HG03095 (cell line): Measurements from ENCODE around the gene KLHL13.
"Not testable (repeated sequence)": the region's sequence is repeated elsewhere in the genome, so short reads cannot be mapped to it uniquely, and the experiment has no call there.

Source experiments
- ATAC-seq: cut with Tn5 transposase; IDR thresholded peaks from one replicate; pipeline ENCODE4 v1.9.1; 2021; ENCODE audit warnings: moderate library complexity; ENCODE audit not compliant: unreplicated experiment

The KLHL13 gene, protein sequence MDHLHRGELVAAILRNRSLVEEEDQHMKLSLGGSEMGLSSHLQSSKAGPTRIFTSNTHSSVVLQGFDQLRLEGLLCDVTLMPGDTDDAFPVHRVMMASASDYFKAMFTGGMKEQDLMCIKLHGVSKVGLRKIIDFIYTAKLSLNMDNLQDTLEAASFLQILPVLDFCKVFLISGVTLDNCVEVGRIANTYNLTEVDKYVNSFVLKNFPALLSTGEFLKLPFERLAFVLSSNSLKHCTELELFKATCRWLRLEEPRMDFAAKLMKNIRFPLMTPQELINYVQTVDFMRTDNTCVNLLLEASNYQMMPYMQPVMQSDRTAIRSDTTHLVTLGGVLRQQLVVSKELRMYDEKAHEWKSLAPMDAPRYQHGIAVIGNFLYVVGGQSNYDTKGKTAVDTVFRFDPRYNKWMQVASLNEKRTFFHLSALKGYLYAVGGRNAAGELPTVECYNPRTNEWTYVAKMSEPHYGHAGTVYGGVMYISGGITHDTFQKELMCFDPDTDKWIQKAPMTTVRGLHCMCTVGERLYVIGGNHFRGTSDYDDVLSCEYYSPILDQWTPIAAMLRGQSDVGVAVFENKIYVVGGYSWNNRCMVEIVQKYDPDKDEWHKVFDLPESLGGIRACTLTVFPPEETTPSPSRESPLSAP

GRCh38 chrX:118116713-118117550 lies at the start of gene KLHL13:
Gene KLHL13, minus strand, starts transcription at chrX:118116810. Its CDS starts 88,337 bp downstream, at chrX:118028473.
- ATAC-seq = no peak

GRCh38 chrX:118164138-118164537 lies 47.5 kb upstream of the KLHL13 start:
- no peak for ATAC-seq

DNA sequence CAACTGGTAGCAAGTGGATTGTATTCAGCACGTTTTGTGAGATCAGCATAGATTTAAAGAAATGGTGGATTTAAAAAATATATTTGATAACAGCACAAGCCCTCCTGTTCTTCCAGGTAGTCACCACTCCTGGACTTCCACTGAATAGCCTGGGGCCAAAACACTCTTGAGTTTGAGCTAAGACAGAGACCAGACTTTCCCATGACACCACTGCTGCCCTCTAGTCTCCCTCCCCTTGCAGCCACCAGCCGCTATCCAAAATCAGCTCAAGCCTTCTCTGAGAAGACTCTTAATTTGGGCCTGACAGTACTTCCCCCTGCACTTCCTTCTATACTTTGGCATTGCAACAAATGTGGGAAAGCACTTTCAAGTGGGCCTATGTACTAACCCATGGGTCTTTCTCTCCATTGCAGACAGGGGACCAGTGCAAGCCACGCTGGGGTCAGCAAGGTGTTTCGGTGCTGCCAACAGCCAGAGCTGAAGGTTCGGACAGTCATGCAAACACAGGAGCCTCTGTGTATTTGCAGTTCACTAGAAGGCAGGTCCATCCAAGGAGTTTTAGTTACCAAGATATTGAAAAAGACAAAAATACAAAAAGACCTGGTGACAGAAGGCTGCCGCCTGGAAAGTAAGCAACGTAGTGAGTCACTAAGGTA lies 40.5 kb upstream of the KLHL13 start:
- no peak for ATAC-seq

DNA sequence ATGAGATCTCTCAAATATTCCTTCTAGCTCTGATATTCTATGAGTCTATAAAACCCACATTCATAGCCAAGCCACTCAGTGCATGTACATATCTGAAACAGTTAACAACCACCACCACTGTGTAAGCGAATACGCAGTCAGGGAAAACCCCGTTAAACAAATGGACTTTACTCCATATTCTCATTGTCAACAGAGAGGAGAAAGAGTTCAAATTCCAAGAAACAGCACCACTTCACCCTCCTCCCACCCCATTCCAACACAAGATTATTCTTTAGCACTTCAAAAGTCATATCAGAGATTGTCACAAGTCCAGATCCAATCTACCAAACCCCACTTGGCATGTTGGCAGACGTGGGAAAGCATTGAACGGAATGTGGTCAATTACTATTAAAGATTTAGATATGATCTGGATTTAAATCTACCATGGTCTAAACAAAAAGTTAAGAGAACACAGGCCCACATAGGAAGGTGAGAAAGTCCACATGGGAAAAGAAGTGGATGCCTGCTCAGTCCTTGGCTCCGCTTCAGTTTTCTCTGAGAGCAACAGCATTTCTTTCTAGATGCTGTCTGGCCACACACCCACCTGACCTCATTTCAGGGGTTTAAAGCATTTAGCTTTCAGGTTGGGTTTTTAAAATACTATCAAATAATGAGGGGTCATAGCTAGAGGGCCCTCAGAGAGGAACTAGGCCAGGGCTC lies 39.8 kb upstream of the KLHL13 start:
- no peak for ATAC-seq

- no peak for ATAC-seq
Measured at GRCh38 chrX:118153270-118153669, 36.7 kb upstream of the KLHL13 start.

- no peak for ATAC-seq
Measured at GRCh38 chrX:118152721-118153120, 36.1 kb upstream of the KLHL13 start.

DNA sequence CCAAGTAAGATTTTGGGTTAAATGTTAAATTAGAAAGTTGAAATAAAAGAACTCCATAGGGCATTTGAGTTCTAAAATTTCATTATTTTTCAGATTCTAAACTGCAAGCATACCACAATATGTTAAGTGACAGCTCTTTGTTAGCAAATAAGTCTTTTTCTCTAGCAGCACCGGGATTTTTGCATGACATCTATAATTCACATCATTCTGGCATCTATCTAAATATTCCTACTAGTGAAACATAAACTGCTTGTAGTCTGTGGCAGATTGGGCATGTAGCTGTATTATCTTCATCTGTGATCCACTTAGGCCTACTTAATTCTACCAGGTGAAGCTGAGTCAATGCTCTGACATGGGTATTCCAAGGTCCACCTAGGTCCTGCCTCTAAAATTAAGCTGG lies 32.1 kb upstream of the KLHL13 start:
- ATAC-seq = no peak

DNA sequence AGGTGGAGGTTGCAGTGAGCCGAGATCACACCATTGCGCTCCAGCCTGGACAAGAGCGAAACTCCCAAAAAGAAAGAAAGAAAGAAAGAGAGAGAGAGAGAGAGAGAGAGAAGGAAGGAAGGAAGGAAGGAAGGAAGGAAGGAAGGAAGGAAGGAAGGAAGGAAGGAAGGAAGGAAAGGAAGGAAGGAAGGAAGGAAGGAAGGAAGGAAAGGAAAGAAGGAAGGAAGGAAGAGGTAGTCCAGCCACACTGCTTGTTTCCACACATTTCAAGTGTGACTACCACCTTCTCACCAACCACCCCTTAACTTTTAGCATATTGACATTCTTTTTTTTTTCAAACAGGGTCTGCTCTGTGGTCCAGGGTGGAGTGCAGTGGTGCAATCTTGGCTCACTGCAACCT lies 31.2 kb upstream of the KLHL13 start:
- ATAC-seq = not testable (repeated sequence)

- no peak for ATAC-seq
Measured at GRCh38 chrX:118143578-118143977, 27.0 kb upstream of the KLHL13 start.

DNA sequence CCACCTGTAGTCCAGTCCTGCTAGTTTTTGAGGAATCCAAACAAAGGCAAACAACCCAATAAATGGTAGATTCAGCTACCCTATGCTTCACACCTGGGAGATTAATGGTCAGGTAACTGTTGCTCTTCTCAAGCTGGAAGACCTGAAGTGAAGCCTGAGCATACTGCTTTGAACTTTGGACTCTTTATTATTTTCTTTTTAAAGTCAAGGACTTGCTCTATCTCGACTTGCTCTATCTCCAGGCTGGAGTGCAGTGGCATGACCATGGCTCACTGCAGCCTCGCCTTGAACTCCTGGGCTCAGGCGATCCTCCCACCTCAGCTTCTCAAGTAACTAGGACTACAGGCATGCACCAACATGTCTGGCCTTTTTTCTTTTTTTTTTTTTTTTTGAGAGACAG lies 14.7 kb upstream of the KLHL13 start:
- ATAC-seq = no peak

DNA sequence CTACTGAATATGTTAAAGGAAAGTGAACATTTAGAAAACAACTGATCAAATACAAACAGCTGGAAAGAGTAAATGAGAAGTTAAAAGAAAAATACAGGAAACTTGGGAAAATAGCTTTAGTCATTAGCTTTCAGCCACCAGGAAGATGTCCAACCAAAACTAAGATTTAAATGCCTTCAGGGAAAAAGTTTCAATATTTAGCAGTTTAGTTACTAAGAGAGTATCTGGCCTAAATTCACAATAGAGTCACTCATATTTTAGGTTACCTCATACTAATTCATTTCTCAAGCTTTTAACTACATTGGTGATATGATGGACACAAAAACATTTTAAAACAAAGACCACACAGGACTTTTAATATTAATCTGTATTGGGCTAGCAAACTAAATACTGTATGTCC lies 13.1 kb upstream of the KLHL13 start:
- no peak for ATAC-seq

DNA sequence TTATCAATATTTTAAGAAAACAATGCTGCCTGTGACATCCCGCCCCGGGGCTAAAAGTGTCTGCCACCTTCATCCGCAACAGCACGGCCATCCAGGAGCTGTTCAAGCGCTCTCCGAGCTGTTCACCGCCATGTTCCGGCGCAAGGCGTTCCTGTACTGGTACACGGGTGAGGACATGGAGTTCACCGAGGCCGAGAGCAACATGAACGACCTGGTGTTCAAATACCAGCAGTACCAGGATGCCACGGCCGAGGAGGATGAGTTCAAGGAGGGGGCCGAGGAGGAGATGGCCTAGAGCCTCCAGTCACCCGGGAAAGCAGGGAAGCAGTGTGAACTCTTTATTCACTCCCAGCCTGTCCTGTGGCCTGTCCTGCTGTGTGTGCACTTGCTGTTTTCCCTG lies 12.1 kb upstream of the KLHL13 start:
- no peak for ATAC-seq

GRCh38 chrX:118126286-118126685 lies 9.7 kb upstream of the KLHL13 start:
- ATAC-seq = no peak

- ATAC-seq = not testable (repeated sequence)
Measured at GRCh38 chrX:118124243-118124642, 7.6 kb upstream of the KLHL13 start.

DNA sequence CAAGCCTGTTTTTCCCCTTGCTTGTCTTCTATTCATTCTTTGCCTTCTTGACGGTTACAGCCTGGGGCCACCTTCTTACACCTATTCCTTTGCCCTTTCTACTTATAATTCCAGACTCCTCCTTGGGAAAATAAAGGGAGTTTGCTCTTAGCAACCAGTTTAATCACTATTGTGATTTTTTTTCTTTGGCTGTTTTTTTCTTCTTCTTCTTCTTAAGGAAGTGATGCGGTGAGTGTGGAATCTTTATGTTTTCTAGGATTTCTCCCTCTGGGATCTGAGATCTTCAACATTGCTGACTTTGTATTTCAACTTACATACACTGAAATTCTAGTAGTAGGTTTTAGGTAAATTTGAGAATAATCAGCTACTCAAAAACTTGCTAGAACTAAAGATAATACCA lies 1.1 kb upstream of the KLHL13 start:
- no peak for ATAC-seq

DNA sequence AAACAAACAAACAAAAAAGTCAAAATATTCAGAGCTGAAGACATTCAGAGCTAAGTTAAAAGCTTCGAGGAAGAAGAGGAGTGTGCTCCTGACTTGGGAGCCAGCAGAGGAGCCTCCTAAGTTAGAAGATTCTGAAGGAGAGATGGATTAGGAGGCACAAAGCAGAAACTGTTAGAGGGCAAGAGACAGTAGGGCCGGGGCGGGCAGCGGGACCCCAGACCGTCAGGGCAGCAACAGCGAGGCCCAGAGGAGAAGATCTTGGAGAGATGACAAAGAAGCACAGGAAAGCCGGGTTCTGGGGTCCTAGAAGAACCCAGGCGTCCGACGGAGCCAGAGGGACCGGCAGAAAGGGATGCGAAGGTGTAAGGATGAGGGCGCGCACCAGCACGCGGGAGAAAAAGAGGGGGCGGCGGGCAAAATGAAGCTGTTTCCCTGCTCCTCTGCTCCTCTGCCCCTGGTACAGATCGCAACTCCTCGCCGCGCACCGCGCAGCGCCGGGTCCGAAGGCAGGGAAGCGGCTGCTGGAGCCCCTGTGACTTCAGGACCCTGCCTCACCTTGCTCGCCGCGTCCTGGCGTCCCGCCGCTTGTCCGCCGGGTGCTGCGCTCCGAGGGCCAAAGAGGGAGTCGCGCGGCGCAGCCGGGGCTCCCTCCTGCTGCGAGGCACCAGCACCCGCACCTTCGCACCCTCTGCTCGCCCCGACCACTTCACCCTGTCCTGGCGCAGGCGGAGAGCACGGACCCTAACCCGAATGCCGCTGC lies 477 bp downstream of the KLHL13 start:
- ATAC-seq = no peak

DNA sequence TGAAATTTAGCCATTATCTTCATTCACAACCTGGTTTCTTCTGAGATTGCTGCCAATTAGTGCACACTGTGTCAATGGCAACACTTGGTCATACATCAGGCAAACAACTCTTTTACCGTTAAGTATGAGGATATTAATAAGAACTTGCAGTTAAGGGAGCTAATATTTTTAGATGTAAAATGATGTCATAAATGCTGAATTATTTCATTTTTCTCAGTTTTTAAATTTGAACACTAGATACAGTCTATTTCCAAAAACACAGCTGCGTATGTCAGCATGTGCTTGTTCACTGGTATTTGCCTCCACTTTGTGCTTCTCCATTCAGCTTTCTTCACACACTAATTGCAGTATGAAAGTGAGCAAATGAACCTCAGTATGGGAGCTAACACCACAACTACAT lies 1.6 kb downstream of the KLHL13 start:
- no peak for ATAC-seq

GRCh38 chrX:118109065-118109464 lies 7.5 kb downstream of the KLHL13 start:
- ATAC-seq = no peak

DNA sequence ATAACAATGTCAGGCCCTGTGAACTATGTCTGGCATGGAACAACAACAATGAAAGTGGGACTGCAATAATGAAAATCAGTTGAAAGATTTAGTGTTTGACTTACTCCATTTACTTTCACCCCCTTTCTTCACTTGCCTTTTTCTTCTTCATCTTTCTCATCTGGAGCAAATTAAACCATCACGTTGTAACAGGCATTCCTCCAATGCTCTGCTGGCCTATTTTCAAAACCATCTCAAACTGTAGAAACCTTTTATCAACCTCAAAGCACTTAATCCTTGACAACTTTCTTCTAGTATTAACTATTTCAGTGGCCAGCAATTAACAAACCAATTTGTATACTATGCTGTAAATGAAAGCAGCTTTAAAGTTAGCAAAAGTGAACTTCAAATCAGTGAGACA lies 8.3 kb downstream of the KLHL13 start:
- ATAC-seq = no peak

DNA sequence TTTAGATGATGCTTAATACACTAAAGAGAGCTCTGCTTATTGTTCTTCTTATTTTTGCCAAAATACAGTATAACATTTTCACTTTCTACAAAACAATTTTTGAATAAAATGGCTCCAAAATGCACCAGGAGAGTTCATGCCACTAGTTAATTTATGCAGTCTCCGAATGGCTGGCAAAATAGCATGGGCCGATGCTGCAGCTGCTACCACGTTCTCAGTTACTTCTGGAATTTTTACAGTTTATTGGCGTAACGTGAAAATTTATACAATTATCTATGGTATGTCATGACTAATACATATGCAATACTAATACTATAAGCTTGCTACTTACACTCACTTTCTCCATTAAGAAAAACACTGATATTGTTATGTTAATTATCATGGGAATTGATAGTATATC lies 16.5 kb downstream of the KLHL13 start:
- no peak for ATAC-seq
